ENCODE data around the gene POLE.
A peak's percentile ranks its signal among the peaks of the same experiment; 100 is the strongest.

POLE gene

GRCh38 chr12:132624186-132624855 lies 62.8 kb downstream of the POLE start:
- DNase-seq, result no peak

- no peak for DNase-seq
Measured at GRCh38 chr12:132623072-132623869, 63.9 kb downstream of the POLE start.

GRCh38 chr12:132622437-132623071 lies 64.6 kb downstream of the POLE start:
- no peak for DNase-seq

- no peak for DNase-seq
Measured at GRCh38 chr12:132621657-132622435, 65.3 kb downstream of the POLE start.

GRCh38 chr12:132620899-132621656 lies 66.1 kb downstream of the POLE start:
- DNase-seq, result no peak

- no peak for DNase-seq
Measured at GRCh38 chr12:132620113-132620898, 66.8 kb downstream of the POLE start.

- no peak for DNase-seq
Measured at GRCh38 chr12:132619386-132620112, 67.6 kb downstream of the POLE start.

GRCh38 chr12:132619071-132619385 lies 68.1 kb downstream of the POLE start:
- DNase-seq, result no peak

GRCh38 chr12:132618683-132619043 lies 68.5 kb downstream of the POLE start, which contains the start of gene P2RX2:
P2RX2 (plus strand) TSS chr12:132618776; CDS start chr12:132618817, 41 bp downstream.
- DNase-seq, result no peak

- no peak for DNase-seq
Measured at GRCh38 chr12:132617822-132618682, 69.1 kb downstream of the POLE start.

GRCh38 chr12:132617135-132617701 lies 69.9 kb downstream of the POLE start:
- no peak for DNase-seq

- DNase-seq, result no peak
Measured at GRCh38 chr12:132615579-132616038, 71.5 kb downstream of the POLE start.

- peak; percentile 87 for DNase-seq
Measured at GRCh38 chr12:132614861-132615578, 72.1 kb downstream of the POLE start.

- no peak for DNase-seq
Measured at GRCh38 chr12:132614029-132614428, 73.1 kb downstream of the POLE start.

- DNase-seq, result no peak
Measured at GRCh38 chr12:132611620-132612019, 75.5 kb downstream of the POLE start.

- no peak for DNase-seq
Measured at GRCh38 chr12:132610866-132611602, 76.1 kb downstream of the POLE start.

GRCh38 chr12:132610051-132610759 lies 76.9 kb downstream of the POLE start, which contains the start of gene LRCOL1:
LRCOL1 (minus strand) TSS chr12:132610582; CDS start chr12:132606251, 4,331 bp downstream.
- DNase-seq, result no peak
